OCI-LY1 (cell line): Measurements from ENCODE around the gene CD2AP.

Experiments
- EZH2 ChIP-seq: fragments of 200-600 bp; sonication (generic), shearing (Covaris generic); IDR thresholded peaks from 2 replicates; pipeline ENCODE4 v1.8.0; 2017; ENCODE audit warnings: borderline replicate concordance, mixed run types, mild to moderate bottlenecking, antibody characterized with exemption, low read length, moderate library complexity, mixed read lengths
- TF ChIP-seq, protein P1 (sequence below): fragments of 200-600 bp; sonication (generic), shearing (Covaris generic); IDR thresholded peaks from 2 replicates; pipeline ENCODE4 v1.5.1; 2017; ENCODE audit warnings: mild to moderate bottlenecking, antibody characterized with exemption, low read length, moderate library complexity, mixed read lengths

DNA sequence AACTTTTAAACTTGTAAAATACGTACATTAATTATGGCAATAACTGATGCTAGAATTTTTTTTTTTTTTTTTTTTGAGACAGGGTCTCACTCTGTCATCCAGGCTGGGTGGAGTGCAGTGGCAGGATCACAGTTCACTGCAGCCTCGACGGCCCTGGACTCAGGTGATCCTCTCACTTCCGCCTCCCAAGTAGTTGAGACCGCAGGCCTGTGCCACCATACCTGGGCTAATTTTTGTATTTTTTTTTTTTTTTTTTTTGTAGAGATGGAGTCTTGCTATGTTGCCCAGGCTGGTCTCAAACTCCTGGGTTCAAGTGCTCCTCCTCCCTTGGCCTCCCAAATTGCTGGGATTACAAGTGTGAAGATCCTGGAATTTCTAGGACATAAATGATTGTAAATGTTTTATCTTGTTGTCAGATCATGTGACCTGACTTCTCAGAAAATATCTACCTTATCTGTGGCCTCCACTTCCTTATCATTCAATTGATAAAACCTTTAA is 2.2 kb upstream of the CD2AP start:
- TF ChIP-seq, protein P1, sequence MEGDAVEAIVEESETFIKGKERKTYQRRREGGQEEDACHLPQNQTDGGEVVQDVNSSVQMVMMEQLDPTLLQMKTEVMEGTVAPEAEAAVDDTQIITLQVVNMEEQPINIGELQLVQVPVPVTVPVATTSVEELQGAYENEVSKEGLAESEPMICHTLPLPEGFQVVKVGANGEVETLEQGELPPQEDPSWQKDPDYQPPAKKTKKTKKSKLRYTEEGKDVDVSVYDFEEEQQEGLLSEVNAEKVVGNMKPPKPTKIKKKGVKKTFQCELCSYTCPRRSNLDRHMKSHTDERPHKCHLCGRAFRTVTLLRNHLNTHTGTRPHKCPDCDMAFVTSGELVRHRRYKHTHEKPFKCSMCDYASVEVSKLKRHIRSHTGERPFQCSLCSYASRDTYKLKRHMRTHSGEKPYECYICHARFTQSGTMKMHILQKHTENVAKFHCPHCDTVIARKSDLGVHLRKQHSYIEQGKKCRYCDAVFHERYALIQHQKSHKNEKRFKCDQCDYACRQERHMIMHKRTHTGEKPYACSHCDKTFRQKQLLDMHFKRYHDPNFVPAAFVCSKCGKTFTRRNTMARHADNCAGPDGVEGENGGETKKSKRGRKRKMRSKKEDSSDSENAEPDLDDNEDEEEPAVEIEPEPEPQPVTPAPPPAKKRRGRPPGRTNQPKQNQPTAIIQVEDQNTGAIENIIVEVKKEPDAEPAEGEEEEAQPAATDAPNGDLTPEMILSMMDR, result no peak
- TF ChIP-seq EZH2, result no peak
